NCI-H187 treated with DMSO at 0.1 percent for 48 hours (cell line): Measurements from ENCODE around the gene ZSWIM6.

Source experiments
- DNase-seq: peaks from one replicate; lab custom pipeline; 2025; lab: John Stamatoyannopoulos, UW

Gene ZSWIM6

DNA sequence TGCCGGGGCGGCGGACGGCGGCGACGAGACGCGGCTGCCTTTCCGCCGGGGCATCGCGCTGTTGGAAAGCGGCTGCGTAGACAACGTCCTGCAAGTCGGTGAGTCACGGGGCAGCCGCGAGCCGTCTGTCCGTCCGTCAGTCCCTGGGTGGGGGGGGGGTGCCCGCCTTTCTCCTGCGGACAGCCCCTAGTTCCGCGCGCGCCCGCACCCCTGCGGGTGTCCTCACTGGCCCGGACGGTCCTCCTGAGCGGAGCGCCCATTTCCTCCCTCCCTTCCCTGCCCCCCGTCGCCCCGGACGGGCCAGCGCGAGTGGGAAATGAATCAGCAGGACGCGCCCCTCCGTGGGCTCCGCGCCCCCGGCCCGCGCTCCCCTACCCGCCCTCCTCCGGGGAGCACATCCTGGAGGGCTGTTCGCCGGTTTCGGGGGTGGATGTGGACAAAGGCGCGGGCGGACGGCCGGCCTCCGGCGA, 828 bp downstream of the ZSWIM6 start:
- DNase-seq, result no peak

DNA sequence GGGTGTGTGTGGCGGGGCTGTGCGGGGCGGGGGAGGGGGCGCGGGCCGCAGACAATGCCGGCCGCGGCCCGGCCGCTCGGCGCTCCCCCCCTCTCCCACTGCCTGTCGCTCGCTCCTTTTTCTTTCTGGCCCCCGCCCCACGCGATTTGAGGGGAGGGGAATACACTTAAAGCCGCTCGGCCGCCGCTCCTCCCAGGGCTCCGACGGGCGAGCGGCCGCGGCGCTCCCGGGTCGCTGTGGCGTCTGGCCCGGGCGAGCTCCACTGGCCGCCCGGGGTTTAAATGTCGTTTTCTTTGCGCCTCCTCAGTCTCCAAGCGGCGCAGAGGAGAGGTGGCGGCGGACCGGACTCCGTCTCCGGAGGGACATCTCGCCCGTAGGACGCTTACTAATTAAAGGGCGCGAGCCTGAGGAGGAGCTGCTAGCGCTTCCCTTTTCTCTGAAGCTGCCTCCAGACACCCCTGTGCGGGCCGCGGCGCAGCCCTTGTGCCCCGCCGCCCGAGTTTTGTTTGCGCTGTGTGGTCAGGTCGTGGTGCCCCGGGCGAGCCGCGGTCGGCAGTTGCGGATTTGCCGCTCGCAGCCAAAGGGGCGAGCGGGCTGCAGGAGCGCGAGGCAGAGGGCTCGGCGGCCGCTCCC, 1.4 kb downstream of the ZSWIM6 start:
- no peak for DNase-seq

DNA sequence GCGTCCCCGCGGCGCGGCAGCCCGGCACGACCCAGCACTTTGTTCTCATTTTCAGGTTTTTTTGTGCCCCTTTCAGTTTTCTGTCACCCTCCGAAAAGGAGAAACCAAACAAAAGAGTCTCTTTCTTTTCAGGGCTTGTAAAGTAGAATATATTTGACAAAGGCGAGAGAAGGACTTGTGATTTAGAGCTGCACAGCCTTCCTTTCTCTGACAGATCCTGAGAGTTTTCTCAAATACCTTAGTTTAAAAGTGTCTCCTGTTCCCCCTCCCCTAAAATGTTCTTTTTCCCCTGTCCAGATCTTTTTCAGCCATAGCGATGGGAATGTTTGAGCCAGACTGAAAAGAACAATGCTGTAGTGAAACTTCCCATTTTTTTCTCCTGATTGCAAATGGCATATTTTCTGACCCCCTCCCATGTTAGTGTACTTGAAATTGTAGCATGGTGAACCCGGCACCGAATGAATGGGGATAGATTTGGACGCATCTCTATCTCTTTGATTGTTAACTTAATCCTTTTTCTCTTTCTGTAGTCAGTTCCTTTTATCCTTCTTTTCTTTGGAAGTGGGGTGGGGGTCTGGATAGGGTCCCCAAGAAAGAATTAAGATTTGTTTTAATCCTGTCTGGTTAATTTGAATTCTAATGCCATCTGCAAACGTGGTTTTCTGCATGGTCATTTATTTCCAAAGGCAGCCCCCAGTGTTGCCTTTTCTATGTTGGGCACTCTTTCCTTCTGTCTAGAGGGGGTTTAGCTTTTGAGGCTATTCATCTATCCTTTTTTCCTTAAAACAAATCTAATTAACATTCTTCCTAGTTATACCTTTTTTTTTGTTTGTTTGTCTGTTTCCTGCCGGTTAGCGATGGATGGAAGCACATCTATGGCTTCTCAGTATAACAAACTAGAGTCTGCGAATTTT, 2.2 kb downstream of the ZSWIM6 start:
- DNase-seq, result no peak

DNA sequence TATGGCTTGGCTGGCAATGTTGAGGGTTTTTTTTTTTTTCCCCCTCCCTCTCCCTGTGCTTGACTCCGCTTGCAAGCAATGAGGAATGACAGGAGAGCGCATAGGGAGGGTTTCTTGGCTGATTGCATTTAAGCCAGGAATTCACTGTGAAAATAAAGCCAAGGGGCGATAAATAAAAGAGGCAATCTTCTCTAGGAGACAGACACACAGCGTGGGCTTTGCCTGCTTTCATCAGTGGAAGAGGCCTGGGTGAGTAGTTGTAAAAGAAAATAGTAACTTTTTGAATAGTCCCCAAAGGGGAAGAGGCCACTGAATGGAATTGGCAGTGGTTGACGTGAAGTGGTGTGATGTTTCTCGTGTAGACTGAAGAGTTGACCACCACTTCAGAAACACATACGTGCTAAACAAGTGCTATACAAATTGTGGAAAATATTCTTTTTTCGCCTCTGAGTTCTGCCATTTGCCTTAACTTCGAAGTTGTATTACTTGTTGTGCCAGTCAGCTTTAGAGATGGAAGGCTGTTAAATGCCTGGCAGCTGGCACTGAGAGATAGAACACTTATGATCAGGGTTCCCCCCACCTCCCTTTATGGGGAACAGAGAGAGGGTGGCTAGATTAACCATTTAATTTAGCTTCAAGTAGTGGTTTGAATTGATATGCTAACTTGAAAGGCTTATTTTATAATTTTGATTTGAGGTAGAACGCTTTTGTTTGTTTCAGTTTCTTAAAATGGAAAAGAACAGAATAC, 3.0 kb downstream of the ZSWIM6 start:
- DNase-seq, result no peak

GRCh38 chr5:61339764-61340163, 7.7 kb downstream of the ZSWIM6 start:
- no peak for DNase-seq

DNA sequence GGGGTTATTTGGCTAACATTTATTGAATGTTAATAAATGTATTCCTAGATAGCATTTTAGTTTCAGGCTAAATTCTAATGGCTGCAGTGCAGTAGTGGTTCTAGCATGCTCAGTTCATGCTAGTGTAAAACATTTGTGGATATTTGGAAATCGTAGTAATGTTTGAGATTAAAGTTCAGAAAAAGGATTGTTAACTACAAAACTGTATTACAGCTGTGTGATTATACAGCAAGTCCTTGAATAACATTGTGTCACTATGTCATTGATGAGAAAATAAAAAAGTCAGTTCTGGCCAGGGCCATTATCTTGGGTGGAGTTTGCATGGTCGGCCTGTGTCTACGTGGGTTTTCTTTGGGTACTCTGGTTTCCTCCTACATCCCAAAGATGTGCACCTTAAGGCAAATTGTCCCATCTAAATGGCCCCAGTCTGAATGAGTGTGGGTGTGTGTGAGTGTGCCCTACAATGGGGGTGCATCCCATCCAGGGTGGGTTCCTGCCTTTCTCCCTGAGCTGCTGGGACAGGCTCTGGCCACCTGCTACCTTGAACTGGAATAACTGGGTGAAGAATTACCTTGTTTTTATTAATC, 8.8 kb downstream of the ZSWIM6 start:
- DNase-seq, result no peak

GRCh38 chr5:61342071-61342501, 10.0 kb downstream of the ZSWIM6 start:
- no peak for DNase-seq

- no peak for DNase-seq
Observed at GRCh38 chr5:61344187-61344944, 12.3 kb downstream of the ZSWIM6 start.

DNA sequence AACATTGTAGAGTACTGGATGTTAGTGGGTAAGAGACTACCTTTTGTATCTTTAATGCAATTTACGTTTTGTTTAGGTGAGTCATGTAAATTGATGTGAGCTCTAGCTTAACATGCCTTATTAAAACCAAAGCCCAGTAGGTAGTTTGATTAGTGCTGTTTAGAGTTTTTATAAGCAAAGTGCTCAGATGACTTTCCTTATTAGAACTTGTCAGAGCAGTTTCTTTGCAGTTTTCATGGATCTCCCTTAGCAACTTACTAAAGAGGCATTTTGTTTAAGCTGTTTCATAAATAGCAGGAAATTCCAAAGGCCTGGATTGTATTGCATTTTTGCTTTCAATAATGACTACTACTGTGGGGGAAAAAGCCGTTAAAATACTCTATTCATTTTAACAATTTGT, 14.5 kb downstream of the ZSWIM6 start:
- no peak for DNase-seq

DNA sequence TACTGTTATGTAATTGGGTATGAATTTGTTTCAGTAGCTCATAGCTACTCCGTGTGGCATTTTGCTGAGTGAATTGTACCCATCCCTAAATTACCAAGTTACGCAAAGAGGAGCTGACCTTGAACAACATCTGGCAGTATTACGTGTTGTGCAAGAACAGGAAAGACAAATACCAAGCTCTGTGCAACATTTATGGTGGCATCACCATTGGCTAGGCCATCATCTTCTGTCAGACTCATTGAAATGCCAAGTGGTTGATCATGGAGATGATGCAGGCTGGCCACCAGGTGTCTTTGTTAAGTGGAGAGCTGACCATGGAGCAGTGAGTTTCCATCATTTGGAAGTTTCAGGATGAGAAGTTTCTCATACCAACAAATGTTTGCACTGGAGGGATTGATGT, 15.0 kb downstream of the ZSWIM6 start:
- no peak for DNase-seq

DNA sequence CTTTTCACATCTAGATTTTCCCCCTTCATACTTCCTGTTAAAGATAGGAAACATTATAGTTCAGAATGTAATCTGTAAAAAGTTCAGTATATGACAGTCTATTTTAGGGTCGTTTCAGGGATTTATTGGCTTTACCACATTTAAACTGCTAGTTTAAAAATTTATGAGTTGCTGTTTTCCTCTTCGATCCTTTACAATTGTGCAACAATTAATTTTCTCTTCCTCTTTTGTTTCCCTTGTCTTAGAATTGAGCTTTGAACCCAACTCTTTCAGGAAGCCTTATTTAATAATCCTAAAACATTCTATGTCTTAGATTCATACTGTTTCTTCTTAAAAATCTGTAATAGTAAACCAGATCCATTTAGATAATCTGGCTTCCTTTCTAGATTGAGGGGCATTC, 16.4 kb downstream of the ZSWIM6 start:
- no peak for DNase-seq

- no peak for DNase-seq
Observed at GRCh38 chr5:61349935-61350334, 17.9 kb downstream of the ZSWIM6 start.

DNA sequence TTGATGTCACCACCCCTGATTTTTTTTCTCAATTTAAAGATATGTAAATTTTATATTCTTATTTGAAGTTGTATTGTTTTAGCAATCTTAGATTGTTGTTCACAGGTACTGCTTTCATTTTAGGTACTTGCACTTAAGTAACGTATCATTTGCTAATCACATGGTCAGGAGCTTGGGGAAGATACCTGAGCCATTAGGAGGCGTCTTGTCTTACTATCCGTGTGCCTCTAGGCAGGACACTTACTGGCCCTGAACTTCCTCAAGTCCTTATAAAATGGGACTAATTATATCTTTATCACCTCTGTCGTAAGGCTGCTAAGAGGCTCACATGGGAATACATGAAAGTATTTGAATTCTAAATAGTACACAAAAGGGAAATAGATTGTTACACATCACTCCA, 18.5 kb downstream of the ZSWIM6 start:
- no peak for DNase-seq

DNA sequence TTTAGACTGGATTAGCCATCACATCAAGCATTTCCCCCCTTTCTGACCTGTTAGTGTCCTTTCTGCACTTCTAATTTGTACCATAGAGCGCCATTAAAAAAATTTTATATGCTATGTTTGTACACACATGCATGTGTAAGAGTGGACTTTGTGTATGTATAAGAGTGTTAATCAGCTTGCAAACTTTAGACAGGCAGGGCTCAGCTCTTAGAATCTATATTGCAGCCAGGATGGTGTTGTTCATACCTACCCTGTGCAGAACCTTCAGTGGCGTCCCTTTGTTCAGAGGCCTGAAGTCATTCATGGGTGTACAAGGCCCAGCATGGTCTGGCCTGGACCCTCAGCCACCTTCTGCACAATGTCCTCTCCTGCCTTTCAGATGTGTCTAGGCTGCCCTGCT, 19.7 kb downstream of the ZSWIM6 start:
- no peak for DNase-seq

DNA sequence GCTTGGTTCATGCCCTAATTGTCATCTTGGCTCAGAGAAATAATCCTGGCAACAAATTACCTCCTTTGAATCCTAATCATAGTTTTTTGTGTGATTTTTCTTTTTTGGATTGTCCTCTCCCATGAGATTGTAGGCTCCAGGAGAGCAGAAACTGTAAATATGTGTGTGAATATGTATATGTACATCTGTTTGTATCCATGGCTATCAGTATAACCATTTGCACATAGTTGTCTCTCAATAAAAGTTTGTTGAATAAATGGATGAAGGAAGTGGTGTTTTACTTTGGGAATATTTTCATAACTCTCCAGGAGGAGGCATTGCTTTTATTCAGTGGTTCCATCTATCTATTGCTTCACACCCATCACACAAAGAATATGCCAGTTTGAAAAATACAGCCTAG, 20.1 kb downstream of the ZSWIM6 start:
- no peak for DNase-seq

DNA sequence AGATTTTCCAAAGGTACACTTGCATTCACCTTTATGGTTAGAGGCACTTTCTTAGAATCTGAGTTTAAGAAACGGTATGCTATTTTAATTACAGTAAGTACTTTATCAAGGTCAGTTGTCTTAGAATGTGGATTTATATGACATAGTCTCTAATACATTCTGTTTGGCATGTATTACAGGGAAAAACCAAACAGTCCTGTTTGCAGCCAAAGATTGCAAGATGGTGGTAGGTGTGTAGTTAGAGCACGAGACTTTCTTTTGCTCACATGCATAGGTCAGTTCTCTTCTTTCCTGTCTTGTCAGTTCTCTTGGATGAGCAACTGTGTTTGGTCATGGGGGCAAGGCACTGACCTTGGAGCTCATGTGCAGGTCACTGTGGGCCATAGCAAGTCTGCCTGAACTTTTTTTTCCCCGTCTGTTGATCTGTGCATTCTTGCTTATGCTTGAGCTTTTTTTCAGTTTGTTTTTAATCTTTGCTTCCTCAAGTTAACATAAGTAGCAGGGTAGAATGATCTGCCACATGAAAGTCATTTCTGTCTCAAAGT, 20.6 kb downstream of the ZSWIM6 start:
- DNase-seq, result no peak

- no peak for DNase-seq
Observed at GRCh38 chr5:61353293-61353692, 21.2 kb downstream of the ZSWIM6 start.

DNA sequence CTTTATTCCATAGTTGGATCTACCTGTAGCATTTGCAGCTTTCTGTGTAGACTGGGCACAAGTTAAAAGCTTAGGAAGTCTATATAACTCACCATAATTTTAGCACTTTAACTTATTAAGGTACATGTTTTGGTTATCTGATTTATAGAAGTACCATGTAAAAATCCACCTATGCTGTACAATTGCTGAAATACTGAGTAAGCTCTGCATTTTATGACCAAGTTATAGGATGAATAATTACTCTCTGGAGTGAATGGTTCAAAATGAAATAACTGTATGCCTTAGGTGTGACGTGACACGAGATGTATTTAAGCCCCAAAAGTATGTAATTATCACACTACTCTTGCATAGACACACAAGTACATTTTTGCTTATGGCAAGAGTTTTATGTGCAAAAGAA, 22.1 kb downstream of the ZSWIM6 start:
- DNase-seq, result no peak

DNA sequence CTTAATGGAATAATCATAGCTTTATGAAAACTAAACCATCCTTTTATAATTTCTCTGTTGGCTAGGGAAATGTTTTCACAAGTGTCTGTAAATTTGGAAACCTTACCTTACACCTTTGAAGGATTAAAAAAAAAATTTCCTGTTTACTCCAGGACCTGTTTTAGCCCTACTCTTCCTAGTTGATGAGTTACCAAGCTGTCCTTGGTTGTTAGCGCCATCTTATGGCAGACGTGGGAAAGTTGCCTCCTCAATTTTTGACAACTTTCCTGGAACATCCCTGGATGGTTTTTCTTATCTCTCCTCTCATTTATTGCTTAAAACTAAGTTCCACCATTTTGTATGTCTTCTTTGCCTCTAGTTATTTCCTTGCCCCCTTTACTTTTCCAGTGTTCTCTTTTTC, 25.7 kb downstream of the ZSWIM6 start:
- DNase-seq, result no peak

- no peak for DNase-seq
Observed at GRCh38 chr5:61362796-61363368, 30.8 kb downstream of the ZSWIM6 start.
